ENCODE measurements around the gene ZNF488.

Gene ZNF488

DNA sequence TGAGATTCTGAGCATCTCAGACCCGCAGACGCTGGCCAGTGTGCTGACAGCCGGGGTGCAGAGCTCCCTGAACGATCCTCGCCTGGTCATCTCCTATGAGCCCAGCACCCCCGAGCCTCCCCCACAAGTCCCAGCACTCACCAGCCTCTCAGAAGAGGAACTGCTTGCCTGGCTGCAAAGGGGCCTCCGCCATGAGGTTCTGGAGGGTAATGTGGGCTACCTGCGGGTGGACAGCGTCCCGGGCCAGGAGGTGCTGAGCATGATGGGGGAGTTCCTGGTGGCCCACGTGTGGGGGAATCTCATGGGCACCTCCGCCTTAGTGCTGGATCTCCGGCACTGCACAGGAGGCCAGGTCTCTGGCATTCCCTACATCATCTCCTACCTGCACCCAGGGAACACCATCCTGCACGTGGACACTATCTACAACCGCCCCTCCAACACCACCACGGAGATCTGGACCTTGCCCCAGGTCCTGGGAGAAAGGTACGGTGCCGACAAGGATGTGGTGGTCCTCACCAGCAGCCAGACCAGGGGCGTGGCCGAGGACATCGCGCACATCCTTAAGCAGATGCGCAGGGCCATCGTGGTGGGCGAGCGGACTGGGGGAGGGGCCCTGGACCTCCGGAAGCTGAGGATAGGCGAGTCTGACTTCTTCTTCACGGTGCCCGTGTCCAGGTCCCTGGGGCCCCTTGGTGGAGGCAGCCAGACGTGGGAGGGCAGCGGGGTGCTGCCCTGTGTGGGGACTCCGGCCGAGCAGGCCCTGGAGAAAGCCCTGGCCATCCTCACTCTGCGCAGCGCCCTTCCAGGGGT lies 35.2 kb downstream of the ZNF488 start:
- DNase-seq, result no peak

DNA sequence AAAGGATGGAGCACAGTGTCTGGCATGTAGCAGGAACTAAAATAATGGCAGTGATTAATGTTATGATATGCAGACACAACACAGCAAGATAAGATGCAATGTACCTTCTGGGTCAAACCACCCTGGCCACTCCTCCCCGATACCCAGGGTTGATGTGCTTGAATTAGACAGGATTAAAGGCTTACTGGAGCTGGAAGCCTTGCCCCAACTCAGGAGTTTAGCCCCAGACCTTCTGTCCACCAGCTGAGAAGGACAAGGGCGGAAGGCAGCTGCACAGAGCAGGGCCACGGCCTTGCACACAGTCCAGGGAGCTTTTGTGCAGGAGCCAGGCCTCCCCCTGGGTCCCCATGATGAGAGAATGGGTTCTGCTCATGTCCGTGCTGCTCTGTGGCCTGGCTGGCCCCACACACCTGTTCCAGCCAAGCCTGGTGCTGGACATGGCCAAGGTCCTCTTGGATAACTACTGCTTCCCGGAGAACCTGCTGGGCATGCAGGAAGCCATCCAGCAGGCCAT lies 35.9 kb downstream of the ZNF488 start, which contains the start of gene RBP3:
RBP3 (plus strand) TSS at position 226 of the 514 bp plus-strand sequence; CDS start at position 348, 122 bp downstream.
- no peak for DNase-seq

DNA sequence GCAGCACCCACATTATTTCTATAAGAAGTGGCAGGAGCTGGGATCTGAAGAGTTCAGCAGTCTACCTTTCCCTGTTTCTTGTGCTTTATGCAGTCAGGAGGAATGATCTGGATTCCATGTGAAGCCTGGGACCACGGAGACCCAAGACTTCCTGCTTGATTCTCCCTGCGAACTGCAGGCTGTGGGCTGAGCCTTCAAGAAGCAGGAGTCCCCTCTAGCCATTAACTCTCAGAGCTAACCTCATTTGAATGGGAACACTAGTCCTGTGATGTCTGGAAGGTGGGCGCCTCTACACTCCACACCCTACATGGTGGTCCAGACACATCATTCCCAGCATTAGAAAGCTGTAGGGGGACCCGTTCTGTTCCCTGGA lies 36.8 kb downstream of the ZNF488 start:
- no peak for DNase-seq

DNA sequence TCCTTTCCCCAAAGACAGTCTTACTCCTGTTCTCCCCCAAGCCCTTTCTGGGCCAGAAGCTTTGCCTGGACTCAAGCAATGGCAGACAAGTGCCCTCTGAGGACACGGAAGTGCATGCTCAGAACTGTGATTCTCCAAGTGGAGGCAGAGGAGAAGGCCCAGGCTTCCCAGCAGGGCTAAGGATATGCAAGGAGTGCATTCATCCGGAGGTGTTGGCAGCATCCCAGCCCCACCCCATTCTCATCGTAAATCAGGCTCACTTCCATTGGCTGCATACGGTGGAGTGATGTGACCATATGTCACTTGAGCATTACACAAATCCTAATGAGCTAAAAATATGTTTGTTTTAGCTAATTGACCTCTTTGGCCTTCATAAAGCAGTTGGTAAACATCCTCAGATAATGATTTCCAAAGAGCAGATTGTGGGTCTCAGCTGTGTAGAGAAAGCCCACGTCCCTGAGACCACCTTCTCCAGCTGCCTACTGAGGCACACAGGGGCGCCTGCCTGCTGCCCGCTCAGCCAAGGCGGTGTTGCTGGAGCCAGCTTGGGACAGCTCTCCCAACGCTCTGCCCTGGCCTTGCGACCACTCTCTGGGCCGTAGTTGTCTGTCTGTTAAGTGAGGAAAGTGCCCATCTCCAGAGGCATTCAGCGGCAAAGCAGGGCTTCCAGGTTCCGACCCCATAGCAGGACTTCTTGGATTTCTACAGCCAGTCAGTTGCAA lies 37.4 kb downstream of the ZNF488 start:
- no peak for DNase-seq

DNA sequence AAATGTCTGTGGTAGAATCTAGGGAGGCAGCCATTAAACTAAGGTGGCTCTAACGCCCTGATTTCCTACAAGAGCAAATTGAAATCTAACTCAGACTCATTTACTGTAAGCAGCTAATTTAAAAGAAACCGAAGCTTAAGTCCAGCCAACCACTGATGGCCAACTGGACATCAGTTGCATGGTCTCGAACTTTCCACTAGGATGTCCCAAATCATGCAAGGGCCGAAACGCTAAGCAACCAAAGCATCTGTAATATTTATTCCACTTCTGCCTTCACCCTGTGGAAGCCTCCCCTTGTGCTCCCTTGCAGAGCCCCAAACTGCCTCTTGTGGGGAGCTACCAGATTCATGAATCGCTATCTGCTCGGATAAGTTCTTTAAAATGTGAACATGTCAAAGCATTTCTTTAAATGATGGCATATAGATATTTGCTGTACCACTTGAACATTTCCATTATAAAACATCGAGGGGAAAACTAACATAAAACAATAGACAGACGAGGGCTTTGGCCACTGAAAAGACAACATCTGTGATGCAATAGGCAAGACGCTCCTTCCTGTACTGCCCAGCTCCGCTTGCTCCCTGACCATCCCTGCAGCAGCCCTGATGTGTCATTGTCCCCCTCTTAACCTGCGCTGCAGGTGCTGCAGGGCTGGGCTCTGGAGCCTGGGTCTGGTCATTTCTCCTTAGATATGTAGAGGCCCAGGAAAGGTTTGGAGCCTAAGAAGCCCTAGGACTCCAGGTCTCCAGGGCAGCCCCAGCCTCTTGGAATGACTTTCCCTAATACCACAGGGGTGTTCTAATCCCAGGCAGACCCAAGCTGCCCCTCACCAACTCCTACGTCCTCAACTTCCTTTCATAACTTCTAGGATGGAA lies 38.9 kb downstream of the ZNF488 start:
- no peak for DNase-seq

DNA sequence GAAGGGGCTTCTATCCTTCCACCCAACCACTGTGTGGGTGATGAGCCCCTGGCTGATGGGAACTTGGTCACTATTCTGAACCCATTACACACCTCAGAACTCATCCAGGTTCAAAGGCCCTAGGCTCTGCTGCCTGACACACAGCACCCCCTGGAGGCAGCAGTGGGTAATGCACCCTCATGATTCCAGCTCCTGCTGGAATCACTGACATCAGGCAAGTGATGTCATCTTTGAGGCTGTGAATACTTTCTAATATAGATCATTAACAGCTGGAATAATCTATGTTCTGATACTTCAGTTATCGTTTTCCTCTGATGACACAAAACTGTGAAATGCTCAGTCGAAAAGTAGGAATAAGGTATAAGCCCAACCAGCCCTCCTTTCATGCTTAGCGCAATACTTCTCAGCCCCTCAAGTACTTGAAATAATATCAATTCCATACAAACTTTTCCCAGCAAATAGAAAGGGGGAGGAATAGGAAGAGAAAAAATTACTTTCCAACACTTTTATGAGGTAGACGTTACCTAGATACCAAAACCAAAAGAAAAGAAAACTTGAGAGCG lies 43.4 kb downstream of the ZNF488 start:
- peak; percentile 58 to 70 for DNase-seq

DNA sequence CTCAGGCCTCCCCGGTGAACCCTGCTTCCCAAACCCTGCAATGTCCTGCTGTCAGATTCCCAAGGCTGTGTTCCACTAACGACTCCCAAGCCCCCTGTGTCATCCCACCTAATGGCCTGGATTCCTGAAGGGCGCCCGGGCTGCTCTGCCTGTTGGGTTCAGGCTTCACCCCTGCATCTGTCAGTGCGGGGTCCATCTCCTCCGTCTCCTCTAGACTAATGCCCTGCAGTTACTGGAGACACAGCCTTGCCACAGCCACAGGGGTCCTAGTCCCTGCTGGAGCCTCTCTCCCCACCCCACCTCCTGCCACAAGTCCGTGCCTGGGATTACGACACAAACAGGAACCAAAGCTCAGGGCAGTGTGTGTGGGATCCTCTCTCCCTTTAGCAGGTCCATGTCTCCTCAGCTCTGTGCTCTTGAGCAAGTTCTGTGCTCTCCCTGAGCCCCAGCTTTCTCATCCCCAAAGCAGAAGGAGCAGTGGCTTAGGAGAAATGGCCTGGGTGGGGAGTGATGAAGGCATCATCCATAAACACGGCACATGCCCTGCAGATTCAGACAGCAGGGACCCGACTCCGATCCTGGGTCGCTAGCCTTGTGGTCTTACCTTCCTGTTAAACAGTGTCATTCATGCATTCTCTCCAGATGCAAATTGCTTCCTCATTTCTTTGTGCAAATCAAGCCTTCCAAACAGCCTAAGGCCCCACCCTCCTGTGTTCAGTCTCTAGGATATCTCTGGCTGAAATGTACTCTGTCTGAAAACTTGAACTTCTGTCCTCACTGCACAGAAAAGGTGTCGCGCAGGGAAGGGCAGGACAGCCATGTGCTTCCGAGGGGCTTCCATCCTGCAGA lies 44.1 kb downstream of the ZNF488 start:
- no peak for DNase-seq

DNA sequence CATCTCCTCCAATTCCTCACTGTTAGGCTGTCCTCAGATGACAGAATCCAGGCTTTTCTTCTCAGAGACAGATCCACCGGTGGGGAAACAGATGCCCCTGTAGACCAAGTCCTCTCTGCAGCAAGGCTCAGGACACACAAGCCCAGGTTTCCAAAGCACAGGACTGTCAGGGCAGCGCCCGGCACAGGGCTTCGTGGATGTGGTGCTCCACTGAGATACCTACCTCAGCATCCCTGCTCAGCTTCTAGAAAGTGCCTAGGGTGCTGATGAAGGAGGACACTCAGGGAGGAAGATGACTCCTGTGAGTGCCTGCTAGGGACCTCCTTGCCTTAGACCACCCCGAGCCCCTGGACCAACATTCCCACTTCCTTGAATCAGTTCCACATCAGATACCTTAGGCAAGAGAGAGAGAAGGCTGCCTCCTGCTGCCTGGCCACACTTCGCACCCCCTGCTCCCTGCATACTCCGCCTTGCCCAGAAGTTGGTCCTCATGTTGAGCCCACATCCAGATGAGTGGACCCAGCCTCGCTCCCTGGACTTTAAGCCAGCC lies 44.8 kb downstream of the ZNF488 start:
- no peak for DNase-seq

DNA sequence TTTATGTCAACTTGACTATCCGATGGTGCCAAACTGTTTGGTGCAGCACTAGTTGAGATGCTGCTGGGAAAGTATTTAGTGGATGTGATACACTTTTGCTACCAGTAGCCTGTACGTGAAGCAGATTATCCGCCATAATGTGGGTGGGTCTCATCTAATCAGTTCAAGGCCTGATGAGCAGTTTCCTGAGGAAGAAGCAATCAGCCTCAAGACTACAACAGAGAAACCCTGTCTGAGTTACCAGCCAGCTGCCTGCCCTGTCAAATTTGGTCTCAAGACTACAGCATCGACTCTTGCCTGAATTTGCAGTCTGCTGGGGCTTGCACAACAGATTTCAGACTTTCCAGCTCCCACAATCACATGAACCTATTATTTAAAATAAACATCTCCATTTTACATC lies 46.8 kb downstream of the ZNF488 start:
- DNase-seq, result no peak

DNA sequence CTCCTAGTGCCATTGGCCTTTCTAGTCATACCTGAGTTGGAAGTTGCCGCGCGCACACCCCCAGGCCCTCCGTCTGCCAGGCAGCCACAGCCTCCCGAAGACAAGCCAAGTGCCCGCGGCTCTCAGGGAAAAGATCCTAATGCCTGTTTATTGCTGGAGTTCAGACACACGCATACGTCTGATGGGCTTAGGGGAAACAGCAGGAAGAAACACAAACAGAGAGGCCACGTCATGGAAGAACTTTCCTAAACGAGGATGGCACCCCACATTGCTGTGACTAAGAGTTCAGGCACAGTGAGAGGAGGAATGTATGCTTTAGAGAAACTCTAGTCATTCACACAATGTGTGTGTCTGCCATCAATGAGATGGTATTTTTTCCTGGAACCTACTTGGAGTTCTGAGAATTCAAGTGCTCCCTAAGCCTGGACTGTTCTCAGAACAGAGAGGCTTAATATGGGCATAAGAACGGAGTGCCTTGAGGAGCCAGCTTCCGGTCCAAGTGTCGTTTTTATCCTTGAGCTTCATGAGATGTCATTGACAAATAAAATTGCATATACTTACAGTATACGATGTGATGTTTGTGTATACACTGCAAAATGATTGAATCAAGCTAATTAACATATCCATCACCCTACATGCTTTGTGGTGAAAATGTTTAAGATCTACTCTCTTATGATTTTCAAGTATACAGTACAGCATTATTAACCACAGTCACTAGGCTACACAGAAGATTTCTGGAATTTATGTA lies 47.5 kb downstream of the ZNF488 start:
- no peak for DNase-seq

DNA sequence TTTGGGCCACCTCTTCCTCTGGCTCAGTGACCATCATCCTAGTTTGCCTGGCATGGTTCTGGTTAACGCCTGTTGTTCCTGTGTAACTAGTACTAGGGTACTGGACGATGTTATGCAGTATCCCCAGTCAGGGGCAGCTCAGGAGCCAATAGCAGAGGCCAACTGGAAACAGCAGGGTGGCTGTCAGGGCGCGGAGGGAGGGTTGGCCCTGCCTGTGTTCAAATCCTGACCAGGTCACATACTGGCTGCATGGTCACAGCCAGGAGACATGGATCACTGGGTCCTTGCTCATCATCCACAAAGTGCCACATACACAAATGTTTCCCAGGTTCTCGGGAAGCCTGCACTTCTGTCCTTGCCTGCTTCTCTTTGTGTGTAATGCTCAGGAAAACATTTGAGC lies 48.2 kb downstream of the ZNF488 start:
- DNase-seq, result no peak

DNA sequence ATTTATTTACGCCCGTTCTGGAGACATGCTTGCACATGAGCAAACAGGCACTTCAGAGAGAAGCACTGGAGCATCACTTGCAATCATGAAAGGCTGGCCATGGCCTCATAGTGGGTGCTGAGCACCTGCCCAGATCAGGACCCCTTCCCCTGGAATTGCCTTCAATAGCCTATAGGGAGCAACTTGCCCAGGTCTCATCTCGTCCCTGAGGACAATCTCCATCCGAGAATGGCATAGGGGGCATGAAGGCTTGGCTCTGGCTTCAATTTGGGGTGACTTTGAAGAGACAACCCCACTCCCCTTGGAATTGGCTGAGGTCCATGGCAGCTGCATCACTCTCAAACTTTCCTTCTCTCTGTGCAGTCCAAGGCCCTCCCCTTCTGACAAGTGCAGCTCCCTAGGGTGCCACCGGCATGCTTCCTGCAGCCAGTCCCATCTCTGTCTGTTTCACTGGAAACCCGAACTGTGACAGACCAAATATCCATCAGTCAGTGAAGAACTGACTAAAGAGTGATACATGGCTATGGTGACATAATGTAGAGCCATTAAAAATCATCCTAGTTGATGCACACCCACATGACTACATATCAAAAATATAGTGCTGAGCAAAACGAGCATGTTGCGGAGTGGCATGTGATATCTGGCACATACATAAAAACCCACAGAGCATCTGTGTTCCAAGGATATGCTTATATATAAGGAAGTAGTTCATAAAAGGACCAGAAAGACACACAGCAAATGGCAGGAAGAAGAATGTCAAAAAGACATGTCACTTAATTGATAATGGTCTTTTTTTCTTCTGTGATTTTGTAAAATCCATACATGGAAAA lies 49.4 kb downstream of the ZNF488 start:
- no peak for DNase-seq

DNA sequence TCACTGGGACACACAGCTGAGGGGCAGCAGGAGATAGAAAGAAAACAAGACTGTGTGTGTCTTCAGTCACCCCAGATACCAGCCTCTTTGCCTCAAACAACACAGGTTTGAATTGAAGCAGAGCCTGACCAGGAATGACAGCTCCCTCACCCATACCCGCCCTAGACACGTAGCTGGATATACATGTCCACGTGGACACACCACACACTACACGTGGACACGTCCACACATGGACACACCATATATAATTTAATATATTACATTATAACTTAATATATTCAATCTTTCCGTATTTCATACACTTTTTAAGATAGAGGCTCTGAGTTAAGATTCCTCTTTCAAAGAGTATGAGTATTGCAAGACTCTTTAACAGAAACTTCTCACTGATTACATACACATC lies 50.6 kb downstream of the ZNF488 start:
- DNase-seq, result no peak

DNA sequence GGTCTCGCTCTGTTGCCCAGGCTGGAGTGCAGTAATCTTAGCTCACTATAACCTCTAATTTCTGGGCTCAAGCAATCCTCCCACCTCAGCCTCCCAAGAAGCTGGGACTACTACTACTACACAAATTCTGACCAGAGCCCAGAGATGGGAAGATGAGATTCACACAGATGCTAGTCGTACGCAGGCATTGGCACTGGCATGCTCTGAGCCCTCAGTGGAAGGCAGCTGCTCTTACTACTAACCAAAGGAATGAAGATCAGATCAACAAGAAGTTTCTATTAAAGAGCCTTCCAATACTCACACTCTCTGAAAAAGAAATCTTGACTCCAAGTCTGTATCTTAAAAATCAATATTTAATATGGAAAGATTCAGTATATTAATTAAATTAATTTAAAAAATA lies 51.1 kb downstream of the ZNF488 start:
- no peak for DNase-seq

DNA sequence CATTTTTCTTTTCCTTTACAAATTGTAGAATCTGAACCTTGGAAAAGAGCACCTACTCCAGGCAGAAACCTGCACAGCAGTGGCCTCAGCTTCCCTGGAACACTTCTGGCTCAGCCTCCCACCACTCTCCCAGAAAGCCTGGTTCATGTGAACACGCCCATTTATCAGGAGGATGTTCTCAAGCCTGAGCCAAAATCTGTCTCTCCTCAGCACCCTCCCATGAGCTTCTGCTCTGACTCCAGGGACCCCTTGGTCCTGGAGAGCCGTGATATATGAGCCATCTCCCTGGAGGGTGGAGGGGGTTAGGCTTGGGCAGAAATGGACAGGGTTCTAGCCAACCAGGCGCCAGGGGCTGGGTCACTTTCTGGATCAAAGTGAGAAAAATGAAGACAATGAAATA lies 51.7 kb downstream of the ZNF488 start:
- DNase-seq, result no peak

DNA sequence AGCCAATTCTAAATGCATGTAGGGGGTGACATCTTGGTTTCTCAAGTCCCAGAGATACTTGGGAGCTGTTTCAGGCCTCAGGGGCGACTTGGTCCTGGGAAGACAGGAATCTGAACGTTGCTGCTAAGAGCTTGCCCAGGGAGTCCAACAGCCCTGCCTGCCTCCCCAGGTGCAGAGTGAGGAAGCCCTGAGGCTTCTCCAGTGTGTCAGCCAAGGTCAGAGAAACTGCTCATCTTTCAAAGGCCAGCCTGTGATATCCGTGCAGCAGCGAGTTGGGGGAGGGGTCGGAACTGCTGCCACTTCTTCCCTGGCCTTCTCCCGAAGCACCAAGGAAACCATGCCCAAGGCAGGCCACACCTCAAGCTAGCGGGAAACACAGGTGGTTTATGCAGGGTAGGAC lies 52.1 kb downstream of the ZNF488 start:
- no peak for DNase-seq

DNA sequence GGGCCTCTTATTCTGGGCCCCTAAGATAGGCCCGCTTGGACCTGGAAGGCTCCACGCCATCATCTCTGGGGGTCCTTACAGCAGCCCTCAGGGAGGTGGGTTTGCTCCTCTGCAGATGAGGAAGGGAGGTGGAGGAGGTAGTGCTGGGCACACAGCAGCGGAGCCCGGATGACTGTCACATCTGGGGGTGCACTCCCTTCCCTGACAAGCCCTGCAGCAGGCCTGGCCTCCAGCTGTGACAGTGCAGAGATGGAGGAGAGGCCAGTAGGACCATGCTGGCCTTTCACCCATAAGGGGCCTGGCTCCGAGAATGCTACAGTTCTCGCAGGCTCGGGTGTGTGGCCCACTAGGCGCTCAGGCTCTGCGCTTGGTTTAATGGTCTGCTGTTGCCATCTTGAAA lies 52.6 kb downstream of the ZNF488 start:
- DNase-seq, result no peak

DNA sequence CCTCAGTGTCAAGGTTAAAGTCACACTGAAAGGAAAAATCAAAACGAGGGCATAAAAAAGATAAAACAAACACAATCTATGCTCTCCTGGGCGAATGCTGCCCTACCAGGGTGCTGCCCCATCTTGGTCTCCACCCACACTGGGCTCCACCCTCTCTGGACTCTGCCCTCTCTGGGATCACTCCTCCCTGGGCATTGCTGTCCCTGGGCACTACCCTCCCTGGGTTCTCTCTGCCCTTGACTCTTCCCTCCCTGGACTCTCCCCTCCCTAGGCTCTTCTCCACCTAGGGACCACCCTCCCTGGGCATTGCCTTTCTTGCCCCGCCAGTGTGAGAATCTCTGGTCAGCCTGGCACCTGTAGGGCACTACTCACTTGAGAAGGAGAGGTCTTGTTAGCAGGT lies 53.3 kb downstream of the ZNF488 start:
- DNase-seq, result no peak

DNA sequence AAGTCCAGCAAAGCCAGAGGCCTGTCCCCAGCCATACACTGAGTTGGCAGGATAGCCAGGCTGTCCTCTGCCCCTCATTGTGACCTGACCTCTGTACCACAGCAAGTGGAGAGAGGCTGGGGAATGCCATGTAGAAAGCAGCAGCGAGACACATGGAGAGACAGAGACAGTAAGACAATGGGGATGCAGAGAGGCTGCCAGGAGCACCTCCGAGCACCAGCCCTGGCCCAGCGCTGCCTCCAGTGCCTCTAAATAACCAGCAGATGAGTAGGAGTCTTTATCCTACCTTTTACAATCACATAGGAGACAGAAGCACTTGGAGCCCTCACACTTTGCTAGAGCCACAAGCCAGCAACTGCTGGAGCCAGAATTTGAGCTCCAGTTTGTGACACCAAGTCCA lies 53.7 kb downstream of the ZNF488 start:
- DNase-seq, result no peak

DNA sequence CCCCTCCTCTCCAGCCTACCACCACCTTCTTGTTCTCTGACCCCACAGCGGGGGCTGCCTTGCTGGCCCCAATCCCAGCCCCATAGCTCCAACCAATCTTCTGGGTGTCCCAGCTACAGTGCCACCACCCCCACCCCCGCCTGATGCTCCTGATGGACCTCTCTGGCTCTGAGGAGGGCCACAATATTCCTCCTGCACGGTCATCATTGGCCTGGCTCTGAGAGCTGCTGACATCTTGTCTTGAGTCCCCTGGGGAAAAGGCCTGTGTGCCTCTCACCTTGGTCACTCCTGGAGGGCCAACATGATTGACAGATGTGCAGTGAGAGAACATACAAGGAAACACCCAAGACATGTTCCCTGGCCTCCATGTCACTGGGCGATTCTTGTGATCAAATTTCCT lies 54.2 kb downstream of the ZNF488 start:
- no peak for DNase-seq

Data from stimulated activated CD4-positive, alpha-beta T cell treated with anti-CD3 and anti-CD28 coated beads, Interleukin-4, amount 100 ng/mL, for 4 hours (primary cell).